ENCODE results near the gene GIGYF1. TPM values are rescaled to one million over a fixed set of nuclear protein-coding genes. Genes with fewer than 3 reads are reported as not detected.
A peak's percentile ranks its signal among the peaks of the same experiment; 100 is the strongest.

GIGYF1 gene
- total and polyA plus RNA-seq, 2 of the 13 experiments (the other 11 are each of a cell fraction or from before 2014, with no cell fraction given) = 7.6 to 16.1 TPM

DNA sequence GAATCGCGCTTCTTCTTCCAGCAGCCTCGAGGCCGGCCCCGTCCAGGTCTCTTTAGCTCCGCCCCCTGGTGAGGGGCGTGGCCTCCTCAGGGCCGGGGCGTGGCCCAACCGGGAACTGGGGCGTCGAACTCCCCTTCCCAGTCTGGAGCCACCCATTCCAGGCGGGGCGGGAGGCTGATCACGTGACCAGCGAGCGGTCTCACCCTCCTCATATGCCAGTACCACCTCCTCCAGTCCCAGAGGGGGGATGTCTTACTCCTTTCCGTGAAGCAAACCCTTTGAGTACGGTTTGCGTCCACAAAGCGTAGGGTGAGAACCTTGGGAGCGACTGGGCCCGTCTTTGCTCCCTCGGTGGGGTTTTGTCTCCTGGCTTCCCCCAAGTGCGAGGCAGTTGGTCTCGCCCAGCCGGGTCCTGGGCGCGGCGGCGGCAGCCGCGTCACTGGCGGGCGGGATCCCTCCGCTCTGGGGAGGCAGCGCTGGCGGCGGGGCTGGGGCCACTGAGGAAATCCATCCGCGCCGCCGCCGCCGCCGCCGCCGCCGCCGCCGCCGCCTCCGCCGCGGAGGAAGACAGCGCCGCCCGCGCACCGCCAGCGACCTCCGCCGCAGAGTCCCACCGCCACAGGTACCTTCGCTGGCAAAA is 20.6 kb downstream of the GIGYF1 start, which contains the start of gene GNB2 (continued):
- TF ChIP-seq, protein P1, sequence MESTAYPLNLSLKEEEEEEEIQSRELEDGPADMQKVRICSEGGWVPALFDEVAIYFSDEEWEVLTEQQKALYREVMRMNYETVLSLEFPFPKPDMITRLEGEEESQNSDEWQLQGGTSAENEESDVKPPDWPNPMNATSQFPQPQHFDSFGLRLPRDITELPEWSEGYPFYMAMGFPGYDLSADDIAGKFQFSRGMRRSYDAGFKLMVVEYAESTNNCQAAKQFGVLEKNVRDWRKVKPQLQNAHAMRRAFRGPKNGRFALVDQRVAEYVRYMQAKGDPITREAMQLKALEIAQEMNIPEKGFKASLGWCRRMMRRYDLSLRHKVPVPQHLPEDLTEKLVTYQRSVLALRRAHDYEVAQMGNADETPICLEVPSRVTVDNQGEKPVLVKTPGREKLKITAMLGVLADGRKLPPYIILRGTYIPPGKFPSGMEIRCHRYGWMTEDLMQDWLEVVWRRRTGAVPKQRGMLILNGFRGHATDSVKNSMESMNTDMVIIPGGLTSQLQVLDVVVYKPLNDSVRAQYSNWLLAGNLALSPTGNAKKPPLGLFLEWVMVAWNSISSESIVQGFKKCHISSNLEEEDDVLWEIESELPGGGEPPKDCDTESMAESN (CRISPR knock-in tag; conservative IDR thresholded peaks at IDR 0.05) = peak; percentile 23; the same call in 1 of the 2 replicates
- no peak for TF ChIP-seq ZBTB8A (CRISPR knock-in tag; IDR thresholded peaks at IDR 0.05; ENCODE audit: borderline replicate concordance, low read depth)
- peak; percentile 87 for TF ChIP-seq TEAD3 (CRISPR knock-in tag; optimal IDR thresholded peaks at IDR 0.05; ENCODE audit: borderline replicate concordance)
- no peak for TF ChIP-seq SOX6 (IDR thresholded peaks at IDR 0.05)
- TF ChIP-seq SOX6 (CRISPR knock-in tag; IDR thresholded peaks at IDR 0.05) = peak; percentile 61
- 0 out of 2 replicates have a peak, but pooled peaks have one; percentile 16 for TF ChIP-seq HOMEZ (CRISPR knock-in tag; IDR thresholded peaks at IDR 0.05; ENCODE audit: low read depth)
- TF ChIP-seq ZNF607 (CRISPR knock-in tag; IDR thresholded peaks at IDR 0.05; ENCODE audit: borderline replicate concordance) = peak; percentile 84; the same call in 1 of the 2 replicates
- TF ChIP-seq ZNF501 (CRISPR knock-in tag; IDR thresholded peaks at IDR 0.05) = peak; percentile 90
- TF ChIP-seq ZNF484 (CRISPR knock-in tag; IDR thresholded peaks at IDR 0.05; ENCODE audit: borderline replicate concordance, low read depth) = no peak
- TF ChIP-seq, protein P2, sequence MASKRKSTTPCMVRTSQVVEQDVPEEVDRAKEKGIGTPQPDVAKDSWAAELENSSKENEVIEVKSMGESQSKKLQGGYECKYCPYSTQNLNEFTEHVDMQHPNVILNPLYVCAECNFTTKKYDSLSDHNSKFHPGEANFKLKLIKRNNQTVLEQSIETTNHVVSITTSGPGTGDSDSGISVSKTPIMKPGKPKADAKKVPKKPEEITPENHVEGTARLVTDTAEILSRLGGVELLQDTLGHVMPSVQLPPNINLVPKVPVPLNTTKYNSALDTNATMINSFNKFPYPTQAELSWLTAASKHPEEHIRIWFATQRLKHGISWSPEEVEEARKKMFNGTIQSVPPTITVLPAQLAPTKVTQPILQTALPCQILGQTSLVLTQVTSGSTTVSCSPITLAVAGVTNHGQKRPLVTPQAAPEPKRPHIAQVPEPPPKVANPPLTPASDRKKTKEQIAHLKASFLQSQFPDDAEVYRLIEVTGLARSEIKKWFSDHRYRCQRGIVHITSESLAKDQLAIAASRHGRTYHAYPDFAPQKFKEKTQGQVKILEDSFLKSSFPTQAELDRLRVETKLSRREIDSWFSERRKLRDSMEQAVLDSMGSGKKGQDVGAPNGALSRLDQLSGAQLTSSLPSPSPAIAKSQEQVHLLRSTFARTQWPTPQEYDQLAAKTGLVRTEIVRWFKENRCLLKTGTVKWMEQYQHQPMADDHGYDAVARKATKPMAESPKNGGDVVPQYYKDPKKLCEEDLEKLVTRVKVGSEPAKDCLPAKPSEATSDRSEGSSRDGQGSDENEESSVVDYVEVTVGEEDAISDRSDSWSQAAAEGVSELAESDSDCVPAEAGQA (IDR thresholded peaks at IDR 0.05; ENCODE audit: low read depth) = 0 out of 2 replicates have a peak, but pooled peaks have one; percentile 16
- TF ChIP-seq, protein P2 (CRISPR knock-in tag; IDR thresholded peaks at IDR 0.05; ENCODE audit: borderline replicate concordance) = no peak
- TF ChIP-seq SRSF9 (IDR thresholded peaks at IDR 0.05; ENCODE audit: borderline replicate concordance, insufficient read depth, low read depth, low read length, poor library complexity, severe bottlenecking) = no peak
- no peak for TF ChIP-seq ZNF33B (CRISPR knock-in tag; IDR thresholded peaks at IDR 0.05)
- TF ChIP-seq ZNF558 (CRISPR knock-in tag; IDR thresholded peaks at IDR 0.05; ENCODE audit: borderline replicate concordance) = peak; percentile 16; the same call in 1 of the 2 replicates
- no peak for TF ChIP-seq ZNF367 (CRISPR knock-in tag; IDR thresholded peaks at IDR 0.05; ENCODE audit: borderline replicate concordance)
- peak; percentile 68; the same call in 2 of the 3 replicates for TF ChIP-seq MXI1 (IDR thresholded peaks at IDR 0.05; ENCODE audit: borderline replicate concordance, low read depth, low read length)
- no peak for TF ChIP-seq GPN1 (CRISPR knock-in tag; IDR thresholded peaks at IDR 0.05; ENCODE audit: borderline replicate concordance)

Data from HepG2 (cell line).